NOMO-1 treated with DMSO at 0.1 percent for 48 hours (cell line): ENCODE data around the gene RAPGEF6.
A peak's percentile ranks its signal among the peaks of the same experiment; 100 is the strongest.
"Not testable (repeated sequence)": the region's sequence is repeated elsewhere in the genome, so short reads cannot be mapped to it uniquely, and the experiment has no call there.

Experiments
- DNase-seq: peaks from one replicate; lab custom pipeline; 2025; ENCODE audit not compliant: unreplicated experiment; lab: John Stamatoyannopoulos, UW

Gene RAPGEF6

GRCh38 chr5:131610198-131611063 is 24.6 kb downstream of the RAPGEF6 start:
- DNase-seq = no peak

- DNase-seq = no peak
Measured at GRCh38 chr5:131609774-131610173, 25.3 kb downstream of the RAPGEF6 start.

GRCh38 chr5:131608597-131608996 is 26.4 kb downstream of the RAPGEF6 start:
- no peak for DNase-seq

- no peak for DNase-seq
Measured at GRCh38 chr5:131607903-131608540, 27.0 kb downstream of the RAPGEF6 start.

- DNase-seq = no peak
Measured at GRCh38 chr5:131607418-131607817, 27.6 kb downstream of the RAPGEF6 start.

- no peak for DNase-seq
Measured at GRCh38 chr5:131605086-131605485, 29.9 kb downstream of the RAPGEF6 start.

- no peak for DNase-seq
Measured at GRCh38 chr5:131595088-131596033, 39.7 kb downstream of the RAPGEF6 start.

- DNase-seq = no peak
Measured at GRCh38 chr5:131593921-131594320, 41.1 kb downstream of the RAPGEF6 start.

- DNase-seq = not testable (repeated sequence)
Measured at GRCh38 chr5:131593436-131593835, 41.6 kb downstream of the RAPGEF6 start.

- peak; percentile 21 for DNase-seq
Measured at GRCh38 chr5:131589510-131590348, 45.3 kb downstream of the RAPGEF6 start.

- no peak for DNase-seq
Measured at GRCh38 chr5:131587541-131587940, 47.5 kb downstream of the RAPGEF6 start.

GRCh38 chr5:131581702-131582101 is 53.3 kb downstream of the RAPGEF6 start:
- DNase-seq = no peak

GRCh38 chr5:131579917-131580671 is 54.9 kb downstream of the RAPGEF6 start:
- no peak for DNase-seq

- DNase-seq = no peak
Measured at GRCh38 chr5:131575660-131576227, 59.3 kb downstream of the RAPGEF6 start.

- DNase-seq = no peak
Measured at GRCh38 chr5:131571669-131572168, 63.3 kb downstream of the RAPGEF6 start.

- no peak for DNase-seq
Measured at GRCh38 chr5:131570757-131571156, 64.3 kb downstream of the RAPGEF6 start.

- DNase-seq = no peak
Measured at GRCh38 chr5:131564229-131564652, 70.8 kb downstream of the RAPGEF6 start.

- DNase-seq = no peak
Measured at GRCh38 chr5:131563434-131564228, 71.4 kb downstream of the RAPGEF6 start.
